ENCODE data around the gene NHLRC1. TPM values are rescaled to one million over a fixed set of nuclear protein-coding genes. Genes with fewer than 3 reads are reported as not detected.
A peak's percentile ranks its signal among the peaks of the same experiment; 100 is the strongest.
"Not testable (repeated sequence)": the region's sequence is repeated elsewhere in the genome, so short reads cannot be mapped to it uniquely, and the experiment has no call there.

The NHLRC1 gene
- total RNA-seq, 2 donors from 2014 or later, result not detected

DNA sequence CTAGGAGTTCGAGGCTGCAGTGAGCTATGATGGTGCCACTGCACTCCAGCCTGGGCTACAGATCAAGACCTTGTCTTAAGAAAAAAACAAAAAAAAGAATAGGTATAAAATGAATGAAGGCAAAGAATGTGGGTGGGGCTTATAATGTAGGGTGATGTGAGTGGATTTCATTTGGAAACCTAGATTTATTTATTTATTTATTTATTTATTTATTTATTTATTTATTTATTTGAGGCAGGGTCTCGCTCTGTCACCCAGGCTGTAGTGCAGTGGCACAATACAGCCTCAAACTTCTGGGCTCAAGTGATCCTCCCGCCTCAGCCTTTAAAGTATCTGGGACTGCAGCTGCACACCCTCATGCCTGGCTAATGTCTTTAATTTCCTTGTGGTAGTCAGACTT is 28.9 kb upstream of the NHLRC1 start:
- Mint-ChIP-seq H3K36me3 (ENCODE audit: low read depth) (peaks cover 24% of the 10 kb centered on the region), H3K4me1 (peaks cover 19% of the 10 kb centered on the region)
- not testable (repeated sequence) for H3K27ac Mint-ChIP-seq; ATAC-seq (replicated peaks); H3K27me3 Mint-ChIP-seq; H3K4me3 Mint-ChIP-seq; H3K9me3 Mint-ChIP-seq

DNA sequence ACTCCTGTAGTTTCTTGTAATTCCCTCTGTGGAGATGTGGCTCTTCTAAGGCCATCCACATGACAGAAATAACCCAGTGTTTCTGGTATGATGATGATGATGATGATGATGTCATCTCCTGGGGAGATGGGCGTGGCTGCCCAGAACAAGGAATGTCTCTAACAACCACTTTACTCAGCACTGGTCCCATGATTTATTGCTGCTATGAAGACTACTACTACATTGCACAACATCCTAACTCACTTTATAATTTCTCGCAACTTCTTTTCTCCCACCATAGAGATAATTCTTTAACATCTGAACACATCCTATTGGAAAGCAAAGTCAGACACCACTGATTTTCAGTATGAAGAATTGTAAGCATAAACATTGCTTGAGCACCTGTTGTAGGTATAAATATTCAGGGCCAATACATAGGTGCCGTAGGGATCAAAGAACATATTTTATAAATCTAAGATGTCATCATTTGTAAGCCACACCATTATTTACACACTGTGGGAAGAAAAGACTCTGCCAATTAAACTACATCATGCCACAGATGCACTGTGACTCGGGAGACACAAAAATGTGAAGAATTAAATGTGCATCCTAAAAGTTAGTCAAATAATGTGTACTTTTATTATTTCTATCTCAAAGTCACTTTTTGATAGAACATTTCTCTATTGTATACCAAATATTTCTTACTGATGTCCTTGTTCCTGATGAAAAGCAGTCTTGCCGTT is 26.0 kb upstream of the NHLRC1 start:
- Mint-ChIP-seq H3K4me3 (no peak overlapping the region), H3K27ac (no peak overlapping the region), H3K4me1 (peaks cover 15% of the 10 kb centered on the region), H3K9me3 (no peaks in the 10 kb centered on the region), H3K36me3 (ENCODE audit: low read depth) (peaks cover 25% of the 10 kb centered on the region), H3K27me3 (no peaks in the 10 kb centered on the region)
- no peak for ATAC-seq (replicated peaks)

DNA sequence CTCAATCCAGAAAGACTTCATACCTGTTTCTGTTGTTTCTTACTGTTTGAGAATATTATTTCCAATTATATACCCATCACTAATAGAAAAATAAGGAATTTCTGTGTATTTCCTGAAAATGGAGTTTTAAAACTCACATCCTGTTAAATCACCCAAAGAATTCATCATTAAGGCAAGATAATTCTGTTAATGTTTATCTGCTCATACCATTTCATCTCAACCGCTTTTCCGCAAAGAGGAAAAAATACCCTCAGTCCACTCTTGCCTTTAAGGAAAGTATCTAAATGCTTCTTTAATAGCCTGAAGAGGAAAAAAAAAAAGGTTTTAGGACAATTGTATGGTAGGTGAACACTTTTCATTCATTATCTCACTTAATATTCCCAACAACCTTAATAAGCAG is 25.1 kb upstream of the NHLRC1 start:
- H3K4me1 Mint-ChIP-seq, result peaks cover 9% of the 10 kb centered on the region
- H3K36me3 Mint-ChIP-seq (ENCODE audit: low read depth), result peaks cover 34% of the 10 kb centered on the region
- no peak overlapping the region for H3K27ac Mint-ChIP-seq
- H3K9me3 Mint-ChIP-seq, result no peaks in the 10 kb centered on the region
- no peak for ATAC-seq (replicated peaks)
- H3K4me3 Mint-ChIP-seq, result no peak overlapping the region
- no peaks in the 10 kb centered on the region for H3K27me3 Mint-ChIP-seq

DNA sequence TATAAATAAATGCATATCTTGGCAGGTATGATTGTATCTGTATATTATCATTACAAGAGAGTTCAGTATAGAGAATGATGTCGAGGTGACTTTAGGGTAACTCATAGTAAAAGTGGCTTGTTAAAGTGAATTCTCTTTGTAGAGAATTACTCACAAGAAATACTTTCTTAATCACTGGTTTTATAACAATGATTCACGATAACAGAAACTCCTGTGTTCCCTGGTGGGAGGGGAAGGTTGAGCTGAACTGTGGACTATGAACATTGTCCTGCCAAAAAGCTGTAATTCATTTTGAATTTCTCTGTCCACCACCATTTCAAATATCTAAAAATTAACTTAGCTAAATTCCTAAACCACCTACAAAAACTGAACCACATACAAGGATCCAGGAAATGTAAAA is 24.7 kb upstream of the NHLRC1 start:
- Mint-ChIP-seq H3K27me3 (no peaks in the 10 kb centered on the region), H3K4me3 (no peak overlapping the region), H3K9me3 (no peaks in the 10 kb centered on the region), H3K36me3 (ENCODE audit: low read depth) (peaks cover 38% of the 10 kb centered on the region), H3K4me1 (peaks cover 6% of the 10 kb centered on the region), H3K27ac (no peak overlapping the region)
- ATAC-seq (replicated peaks), result peak; percentile 94

DNA sequence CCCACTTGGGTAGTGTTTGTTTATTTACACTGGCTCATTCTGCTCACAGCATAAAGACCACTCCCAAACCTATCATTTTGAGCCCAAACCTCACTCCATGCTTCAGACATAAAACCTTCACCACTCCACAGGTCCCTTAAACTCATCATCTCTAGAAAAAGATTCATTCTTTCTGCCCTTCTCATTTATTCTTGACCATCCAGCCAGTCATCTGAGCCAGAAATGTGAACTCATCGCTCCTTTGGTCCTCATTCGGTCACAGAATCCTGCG is 20.0 kb upstream of the NHLRC1 start:
- Mint-ChIP-seq H3K27me3 (no peaks in the 10 kb centered on the region), H3K36me3 (ENCODE audit: low read depth) (peaks cover 67% of the 10 kb centered on the region), H3K9me3 (no peaks in the 10 kb centered on the region), H3K4me1 (peaks cover 6% of the 10 kb centered on the region), H3K27ac (no peak overlapping the region), H3K4me3 (no peak overlapping the region)
- no peak for ATAC-seq (replicated peaks)

DNA sequence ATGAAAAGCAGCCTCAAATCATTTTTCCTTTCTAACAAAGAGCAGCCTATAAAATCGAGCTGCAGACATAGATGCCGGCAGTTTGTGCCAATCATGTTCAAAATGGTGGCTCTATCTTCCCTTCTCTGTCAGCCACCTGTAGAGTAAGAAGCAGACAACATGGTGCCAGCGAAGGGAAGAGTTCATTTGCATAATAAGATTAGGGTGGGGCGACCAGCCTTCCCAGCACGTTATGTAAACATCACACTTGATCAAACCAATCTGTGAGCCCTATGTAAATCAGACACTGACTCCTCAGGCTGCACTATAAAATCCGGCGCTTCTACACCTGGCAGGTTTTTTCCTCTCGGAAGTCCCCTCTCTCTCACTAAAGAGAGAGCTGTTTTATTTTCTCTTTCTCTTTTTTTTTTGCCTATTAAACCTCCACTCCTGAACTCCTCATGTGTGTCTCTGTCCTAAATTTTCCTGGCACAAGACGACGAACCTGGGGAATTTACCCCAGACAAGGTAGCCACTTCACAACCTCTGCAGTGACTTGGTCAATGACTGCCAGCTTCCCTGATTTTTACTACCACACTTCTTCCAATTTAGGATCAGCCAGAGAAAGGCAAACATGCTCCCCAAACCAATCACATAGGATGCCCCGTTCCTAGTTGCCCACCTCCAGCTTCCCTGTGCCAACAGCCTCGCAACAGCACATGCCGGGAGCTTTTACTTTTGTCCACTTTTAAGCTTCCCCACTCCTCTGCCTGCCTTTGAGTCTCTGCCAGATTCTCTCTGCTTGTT is 19.5 kb upstream of the NHLRC1 start:
- Mint-ChIP-seq H3K4me1 (peaks cover 2% of the 10 kb centered on the region), H3K36me3 (ENCODE audit: low read depth) (peaks cover 67% of the 10 kb centered on the region), H3K9me3 (no peaks in the 10 kb centered on the region), H3K27ac (no peak overlapping the region), H3K27me3 (no peaks in the 10 kb centered on the region), H3K4me3 (no peak overlapping the region)
- no peak for ATAC-seq (replicated peaks)

DNA sequence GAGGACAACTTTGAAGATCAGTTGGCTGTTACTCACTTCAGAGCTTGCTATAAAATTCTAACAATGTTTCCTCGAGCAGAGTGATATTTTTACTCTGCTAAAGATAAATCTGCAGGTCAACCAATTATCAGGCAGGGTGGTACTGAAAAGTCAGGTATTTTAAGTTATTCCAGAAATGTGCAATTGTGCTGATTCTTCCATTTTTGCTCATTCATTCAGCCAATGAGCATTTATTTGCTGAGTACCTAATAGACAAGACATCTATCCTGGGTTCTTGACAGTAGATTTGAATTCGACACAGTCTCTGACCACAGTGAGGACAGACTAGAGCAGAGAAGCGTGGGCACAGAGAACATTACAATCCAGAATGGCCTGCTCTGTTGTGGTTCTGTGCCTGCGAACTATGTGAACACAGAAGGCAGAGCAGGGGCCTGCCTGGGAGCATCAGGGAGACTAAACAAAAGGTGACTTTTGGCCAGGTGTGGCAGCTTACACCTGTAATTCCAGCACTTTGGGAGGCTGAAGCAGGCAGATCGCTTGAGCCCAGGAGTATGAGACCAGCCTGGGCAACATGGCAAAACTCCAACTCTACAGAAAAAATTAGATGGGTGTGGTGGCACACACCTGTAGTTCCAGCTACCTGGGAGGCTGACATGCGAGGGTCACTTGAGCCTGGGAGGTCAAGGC is 17.6 kb upstream of the NHLRC1 start:
- ATAC-seq (replicated peaks), result no peak
- Mint-ChIP-seq H3K27ac (no peak overlapping the region), H3K4me1 (no peaks in the 10 kb centered on the region), H3K36me3 (ENCODE audit: low read depth) (peaks cover 76% of the 10 kb centered on the region), H3K9me3 (no peaks in the 10 kb centered on the region), H3K27me3 (no peaks in the 10 kb centered on the region), H3K4me3 (no peak overlapping the region)

DNA sequence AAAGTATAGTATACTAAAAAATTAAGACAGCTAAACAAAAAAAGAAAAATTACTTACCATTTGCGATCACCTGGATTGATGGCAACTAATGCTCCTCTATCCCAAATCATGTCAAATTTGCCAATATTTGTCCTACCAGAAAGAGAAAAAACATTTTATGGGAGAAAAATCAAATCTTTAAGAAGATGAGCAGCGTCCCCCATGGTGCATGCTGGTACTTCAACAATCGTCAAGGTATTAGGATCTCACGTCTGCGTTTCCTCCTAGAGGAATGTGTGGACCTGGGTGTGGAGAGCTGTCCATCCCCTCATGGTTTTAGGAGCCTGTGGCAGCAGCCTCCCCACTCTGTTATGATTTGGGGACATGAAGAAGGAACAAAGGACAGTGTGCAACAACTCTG is 16.4 kb upstream of the NHLRC1 start:
- H3K27ac Mint-ChIP-seq, result no peak overlapping the region
- H3K4me3 Mint-ChIP-seq, result no peak overlapping the region
- no peaks in the 10 kb centered on the region for H3K9me3 Mint-ChIP-seq
- no peak for ATAC-seq (replicated peaks)
- H3K4me1 Mint-ChIP-seq, result no peaks in the 10 kb centered on the region
- no peaks in the 10 kb centered on the region for H3K27me3 Mint-ChIP-seq
- peaks cover 82% of the 10 kb centered on the region for H3K36me3 Mint-ChIP-seq (ENCODE audit: low read depth)

DNA sequence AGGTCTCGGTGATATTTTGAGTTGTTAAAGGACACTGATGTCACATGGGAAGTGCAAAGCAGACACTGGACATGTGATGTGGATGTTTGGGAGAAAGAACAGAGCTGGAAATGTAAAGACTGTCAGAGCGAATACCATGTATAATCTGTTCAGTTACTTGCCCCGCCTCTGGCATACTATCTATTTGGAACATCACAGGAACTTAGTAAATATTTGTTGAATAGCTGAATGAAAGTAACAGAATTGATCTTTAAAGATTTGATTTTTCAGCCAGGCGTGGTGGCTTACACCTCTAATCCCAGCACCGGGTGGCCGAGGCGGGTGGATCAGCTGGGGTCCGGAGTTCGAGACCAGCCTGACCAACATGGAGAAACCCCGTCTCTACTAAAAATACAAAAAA is 13.8 kb upstream of the NHLRC1 start:
- Mint-ChIP-seq H3K36me3 (ENCODE audit: low read depth) (peaks cover 81% of the 10 kb centered on the region), H3K27me3 (no peaks in the 10 kb centered on the region), H3K4me1 (no peaks in the 10 kb centered on the region), H3K9me3 (no peaks in the 10 kb centered on the region), H3K27ac (no peak overlapping the region), H3K4me3 (no peak overlapping the region)
- no peak for ATAC-seq (replicated peaks)

DNA sequence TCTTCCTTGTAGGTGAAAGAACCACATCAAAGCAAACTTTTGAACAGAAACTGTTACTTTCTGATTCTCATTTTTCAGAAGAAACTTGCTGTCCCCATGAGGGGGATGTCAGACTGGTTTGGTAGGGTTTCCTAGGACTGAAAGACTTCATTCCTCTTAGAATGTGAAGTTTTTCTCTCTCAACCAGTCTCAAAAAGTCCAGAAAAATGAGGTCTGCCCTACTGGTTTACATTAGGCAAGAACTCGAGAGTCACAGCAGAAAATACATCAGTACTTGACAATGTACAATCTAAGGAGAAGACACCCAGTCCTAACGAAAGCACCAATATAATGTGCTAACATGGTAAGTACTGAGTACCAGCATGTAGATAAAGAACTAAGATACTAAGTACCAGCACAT is 12.7 kb upstream of the NHLRC1 start:
- no peaks in the 10 kb centered on the region for H3K27me3 Mint-ChIP-seq
- H3K4me3 Mint-ChIP-seq, result no peak overlapping the region
- H3K27ac Mint-ChIP-seq, result no peak overlapping the region
- H3K36me3 Mint-ChIP-seq (ENCODE audit: low read depth), result peaks cover 81% of the 10 kb centered on the region
- H3K9me3 Mint-ChIP-seq, result no peaks in the 10 kb centered on the region
- no peaks in the 10 kb centered on the region for H3K4me1 Mint-ChIP-seq
- no peak for ATAC-seq (replicated peaks)

DNA sequence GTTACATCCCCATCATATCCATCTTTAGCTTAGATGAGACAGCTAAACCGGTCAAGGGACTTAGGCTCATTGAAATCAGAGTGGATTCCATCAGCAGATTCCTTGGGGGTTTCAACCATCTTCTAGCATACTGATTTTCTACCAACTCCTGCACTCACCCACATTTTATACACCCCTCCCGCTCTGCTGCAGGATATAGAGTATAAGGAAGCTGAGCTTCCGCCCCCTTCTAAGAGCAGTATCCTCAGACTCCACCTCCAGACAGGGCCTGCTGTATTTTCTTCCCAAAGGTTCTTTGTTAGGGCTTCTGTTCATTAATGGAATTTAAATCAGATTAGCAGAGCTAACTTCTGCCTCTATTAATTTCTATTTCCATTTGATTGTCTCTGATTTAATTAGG is 9.9 kb upstream of the NHLRC1 start:
- H3K27me3 Mint-ChIP-seq, result no peaks in the 10 kb centered on the region
- H3K4me3 Mint-ChIP-seq, result no peak overlapping the region
- no peak for ATAC-seq (replicated peaks)
- H3K36me3 Mint-ChIP-seq (ENCODE audit: low read depth), result peaks cover 61% of the 10 kb centered on the region
- no peaks in the 10 kb centered on the region for H3K4me1 Mint-ChIP-seq
- no peaks in the 10 kb centered on the region for H3K9me3 Mint-ChIP-seq
- no peak overlapping the region for H3K27ac Mint-ChIP-seq

DNA sequence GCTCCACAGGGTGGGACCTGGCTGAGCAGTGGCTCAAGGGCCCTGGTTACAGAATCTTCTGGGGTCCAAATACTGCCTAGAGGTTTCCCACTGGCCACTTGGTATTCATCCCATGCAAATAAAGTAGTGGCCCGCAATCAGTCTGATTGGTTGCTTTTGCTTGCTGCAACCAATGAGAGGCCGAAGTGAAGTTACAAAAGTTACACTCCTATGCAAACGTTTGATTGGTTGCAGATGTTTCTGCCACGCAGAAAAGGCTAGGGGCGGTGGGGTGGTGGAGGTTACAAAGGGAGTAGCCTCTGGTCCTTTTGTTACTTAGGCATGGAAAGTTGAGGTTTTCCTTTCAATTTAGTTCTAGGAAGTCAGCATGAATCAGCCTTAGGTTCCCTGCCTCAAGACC is 3.6 kb upstream of the NHLRC1 start:
- Mint-ChIP-seq H3K27me3 (peaks cover 6% of the 10 kb centered on the region), H3K4me1 (peaks cover 5% of the 10 kb centered on the region), H3K9me3 (no peaks in the 10 kb centered on the region)

DNA sequence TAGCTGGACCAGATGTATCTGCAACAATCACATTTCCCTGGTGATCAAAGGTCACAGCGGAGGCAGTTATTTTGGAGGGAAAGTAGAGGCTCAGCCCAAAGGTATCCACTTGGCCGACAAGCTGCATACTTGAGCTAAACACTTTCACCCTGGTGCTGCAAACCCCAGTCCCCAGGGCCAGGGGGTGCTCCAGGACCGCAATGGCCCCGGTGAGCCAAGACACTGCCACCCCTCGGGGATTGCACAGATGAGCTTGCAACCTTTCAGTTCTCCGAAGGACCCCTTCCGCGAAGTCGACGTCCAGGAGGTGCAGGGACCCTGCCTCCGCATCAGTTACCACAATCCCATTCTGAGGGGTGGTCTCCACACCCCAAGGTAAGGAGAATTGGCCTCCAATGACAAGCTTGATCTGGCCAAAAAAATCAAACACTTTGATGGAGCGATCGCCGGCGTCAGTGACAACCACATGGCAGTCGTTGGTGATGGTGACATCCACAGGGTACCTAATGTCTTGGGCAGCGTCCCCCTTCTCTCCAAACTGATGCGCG is 823 bp downstream of the NHLRC1 start:
- peaks cover 5% of the 10 kb centered on the region for H3K4me1 Mint-ChIP-seq
- peak overlapping the region; percentile 81 for H3K4me3 Mint-ChIP-seq
- no peaks in the 10 kb centered on the region for H3K36me3 Mint-ChIP-seq (ENCODE audit: low read depth)
- no peaks in the 10 kb centered on the region for H3K9me3 Mint-ChIP-seq
- H3K27ac Mint-ChIP-seq, result no peak overlapping the region
- ATAC-seq (replicated peaks), result no peak
- peaks cover 20% of the 10 kb centered on the region for H3K27me3 Mint-ChIP-seq

More for the DNA sequence above, 3.6 kb upstream of the NHLRC1 start:
- no peak overlapping the region for H3K4me3 Mint-ChIP-seq
- ATAC-seq (replicated peaks), result no peak
- peaks cover 15% of the 10 kb centered on the region for H3K36me3 Mint-ChIP-seq (ENCODE audit: low read depth)
- H3K27ac Mint-ChIP-seq, result no peak overlapping the region

DNA sequence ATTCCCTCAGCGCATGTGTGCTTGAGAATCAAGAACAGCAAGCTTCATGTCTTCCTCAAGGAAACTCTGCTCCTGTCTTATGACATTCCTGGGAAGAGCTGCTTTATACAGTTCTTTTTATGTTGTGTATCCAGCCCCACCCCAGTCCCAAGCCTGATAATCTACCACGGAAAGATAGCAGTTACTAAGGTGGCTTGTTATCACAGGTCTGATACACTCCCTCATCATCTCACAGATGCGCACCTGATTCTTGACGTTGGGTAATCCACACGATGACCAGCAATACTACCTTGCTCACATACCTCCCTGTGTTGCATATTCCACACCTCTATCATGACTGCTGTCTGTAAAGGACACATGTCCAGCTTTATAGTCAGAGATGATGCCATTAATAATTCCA is 3.2 kb downstream of the NHLRC1 start:
- peaks cover 5% of the 10 kb centered on the region for H3K36me3 Mint-ChIP-seq (ENCODE audit: low read depth)
- H3K9me3 Mint-ChIP-seq, result no peaks in the 10 kb centered on the region
- H3K27me3 Mint-ChIP-seq, result peaks cover 26% of the 10 kb centered on the region
- ATAC-seq (replicated peaks), result no peak
- peaks cover 20% of the 10 kb centered on the region for H3K4me1 Mint-ChIP-seq
- no peak overlapping the region for H3K27ac Mint-ChIP-seq
- no peak overlapping the region for H3K4me3 Mint-ChIP-seq

DNA sequence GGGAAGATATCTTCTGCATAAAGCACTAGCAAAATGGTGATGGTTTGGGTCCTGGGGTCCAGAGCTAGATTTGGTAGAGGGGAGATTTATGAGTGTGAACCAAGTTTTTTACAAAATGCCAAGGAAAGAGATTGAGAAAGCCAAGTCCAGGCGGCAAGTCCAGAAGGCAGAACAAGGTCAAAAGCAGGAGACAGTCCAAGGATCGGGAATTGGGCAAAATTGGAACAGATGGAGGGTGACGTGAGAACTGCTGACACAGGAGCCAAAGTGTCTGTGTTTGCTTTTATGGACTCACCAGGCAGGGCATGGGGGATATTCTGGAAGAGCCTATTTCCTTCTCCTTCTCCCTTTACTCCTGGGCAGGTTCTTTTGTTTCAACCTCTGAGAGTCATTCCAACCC is 4.1 kb downstream of the NHLRC1 start:
- Mint-ChIP-seq H3K27ac (no peak overlapping the region), H3K36me3 (ENCODE audit: low read depth) (peaks cover 5% of the 10 kb centered on the region), H3K9me3 (no peaks in the 10 kb centered on the region), H3K4me1 (peaks cover 21% of the 10 kb centered on the region), H3K4me3 (no peak overlapping the region), H3K27me3 (peaks cover 32% of the 10 kb centered on the region)
- ATAC-seq (replicated peaks), result no peak
